ENCODE data around the gene LZTS2.

- TF ChIP-seq CTCF (IDR thresholded peaks at IDR 0.05): no peak
- TF ChIP-seq POLR2A (IDR thresholded peaks at IDR 0.05): no peak
These were observed 33.8 kb upstream of the LZTS2 start for GRCh38 chr10:100965820-100966219.
